ENCODE results near the gene CSF3. TPM values are rescaled to one million over a fixed set of nuclear protein-coding genes. Genes with fewer than 3 reads are reported as not detected.
A peak's percentile ranks its signal among the peaks of the same experiment; 100 is the strongest.

The CSF3 gene
- total RNA-seq, 4 donors from 2014 or later = 2.6 to 38.9 TPM; not detected in 2

DNA sequence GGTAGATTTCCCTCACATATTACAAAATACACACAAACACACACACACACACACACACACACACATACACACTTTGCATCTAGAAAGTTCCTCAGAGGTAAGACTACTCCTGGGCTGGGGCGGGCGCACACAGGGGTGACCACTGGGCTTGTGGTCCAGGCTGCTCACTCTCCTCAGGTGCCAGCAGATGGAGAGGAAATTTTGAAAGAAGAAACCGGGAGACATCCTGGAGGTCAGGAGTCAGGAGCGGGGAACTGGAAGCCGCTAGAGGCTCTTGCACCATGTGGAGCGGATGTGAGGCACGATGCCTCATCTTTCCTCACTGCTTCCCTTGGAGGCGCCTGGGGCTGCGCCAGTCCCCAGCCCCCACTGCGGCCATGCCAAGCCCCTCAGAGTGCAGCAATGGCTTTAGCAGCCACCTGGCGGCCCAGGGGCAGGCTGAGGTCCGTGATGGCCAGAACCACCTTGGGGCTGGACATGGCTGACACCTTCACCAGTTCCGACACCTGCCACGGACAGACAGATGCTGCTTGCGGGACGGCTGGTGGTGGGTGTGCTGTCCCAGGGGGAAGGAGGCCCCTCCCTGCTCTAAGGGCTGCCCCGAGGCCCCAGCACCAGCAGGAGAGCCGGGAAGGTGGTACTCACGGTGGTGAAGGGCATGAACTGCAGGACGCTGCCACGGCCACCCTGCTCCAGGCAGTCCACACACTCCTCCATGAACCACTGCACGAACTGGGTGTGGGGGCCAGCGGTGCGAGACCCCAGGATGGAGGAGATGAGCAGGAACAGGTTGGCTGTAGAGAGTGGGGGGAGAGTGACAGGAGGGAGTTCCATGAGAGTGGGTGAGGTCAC lies 4.1 kb downstream of the CSF3 start:
- H3K36me3 ChIP-seq = peaks cover 0 to 13% (median 4%) of the 10 kb centered on the region in 4 donors
- peak overlapping the region in 3 of 4 donors; percentile 51 to 74 (median 59) for H3K27ac ChIP-seq
- TF ChIP-seq POLR2A (IDR thresholded peaks at IDR 0.05) (no peak), EP300 (IDR thresholded peaks at IDR 0.05; ENCODE audit: low read depth) (no peak), POLR2AphosphoS5 (IDR thresholded peaks at IDR 0.05) (no peak)
- TF ChIP-seq, protein P1, sequence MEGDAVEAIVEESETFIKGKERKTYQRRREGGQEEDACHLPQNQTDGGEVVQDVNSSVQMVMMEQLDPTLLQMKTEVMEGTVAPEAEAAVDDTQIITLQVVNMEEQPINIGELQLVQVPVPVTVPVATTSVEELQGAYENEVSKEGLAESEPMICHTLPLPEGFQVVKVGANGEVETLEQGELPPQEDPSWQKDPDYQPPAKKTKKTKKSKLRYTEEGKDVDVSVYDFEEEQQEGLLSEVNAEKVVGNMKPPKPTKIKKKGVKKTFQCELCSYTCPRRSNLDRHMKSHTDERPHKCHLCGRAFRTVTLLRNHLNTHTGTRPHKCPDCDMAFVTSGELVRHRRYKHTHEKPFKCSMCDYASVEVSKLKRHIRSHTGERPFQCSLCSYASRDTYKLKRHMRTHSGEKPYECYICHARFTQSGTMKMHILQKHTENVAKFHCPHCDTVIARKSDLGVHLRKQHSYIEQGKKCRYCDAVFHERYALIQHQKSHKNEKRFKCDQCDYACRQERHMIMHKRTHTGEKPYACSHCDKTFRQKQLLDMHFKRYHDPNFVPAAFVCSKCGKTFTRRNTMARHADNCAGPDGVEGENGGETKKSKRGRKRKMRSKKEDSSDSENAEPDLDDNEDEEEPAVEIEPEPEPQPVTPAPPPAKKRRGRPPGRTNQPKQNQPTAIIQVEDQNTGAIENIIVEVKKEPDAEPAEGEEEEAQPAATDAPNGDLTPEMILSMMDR (IDR thresholded peaks at IDR 0.05) = no peak
- in situ Hi-C loops (cut with MboI; ENCODE audit: low pct_ligation_motif_present in 1 of 4, low pct_unique_long_range_greater_than_20kb in 1 of 4, low sequenced_read_pairs in 3 of 4) (loop anchor here in 1 of 4 donors (25.0 kb wide), 1 partner anchor 268 kb away; the partner anchor contains the start of gene CDC6), intact Hi-C loops (cut with DNase I; ENCODE audit: low total_unique reads) (loop anchor here (10.0 kb wide), 2 partner anchors 105 to 175 kb away; partner anchors contain the start of gene MSL1)
- H3K27me3 ChIP-seq = no peaks in the 10 kb centered on the region
- no peak for DNase-seq
- peaks cover 19 to 62% (median 50%) of the 10 kb centered on the region in 4 donors for H3K4me1 ChIP-seq
- no peaks in the 10 kb centered on the region for H3K9me3 ChIP-seq
- no peak overlapping the region for H3K4me3 ChIP-seq
- 80 to 84% methylated on average over 6 to 20 of the region's 24 CpGs for WGBS, 2 donors (ENCODE audit: low coverage in 1 of 2)

DNA sequence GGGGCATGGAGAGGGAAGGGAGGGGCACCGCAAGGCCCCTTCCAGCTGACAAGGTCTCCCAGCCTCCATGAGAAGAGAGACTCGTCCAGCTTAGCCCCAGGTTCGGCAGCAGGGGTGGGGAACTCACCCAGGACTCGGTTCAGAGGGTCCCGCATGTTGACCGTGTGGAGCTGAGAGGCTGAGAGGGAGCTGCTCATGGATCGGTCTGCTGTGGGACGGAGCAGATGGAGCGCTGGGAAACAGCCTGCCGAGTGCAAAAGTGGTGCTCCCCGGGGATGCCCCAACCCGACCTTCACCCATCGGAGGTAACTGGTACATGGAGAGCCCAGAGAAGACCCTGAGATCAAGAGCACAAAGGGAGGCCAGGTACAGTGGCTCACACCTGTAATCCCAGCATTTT lies 4.9 kb downstream of the CSF3 start:
- peaks cover 15 to 61% (median 49%) of the 10 kb centered on the region in 4 donors for H3K4me1 ChIP-seq
- no peaks in the 10 kb centered on the region for H3K27me3 ChIP-seq
- no peak for DNase-seq
- TF ChIP-seq, protein P1 (IDR thresholded peaks at IDR 0.05) = no peak
- TF ChIP-seq POLR2A (IDR thresholded peaks at IDR 0.05) = no peak
- TF ChIP-seq EP300 (IDR thresholded peaks at IDR 0.05; ENCODE audit: low read depth) = no peak
- no peak for TF ChIP-seq POLR2AphosphoS5 (IDR thresholded peaks at IDR 0.05)
- intact Hi-C loops (cut with DNase I; ENCODE audit: low total_unique reads) = no loop called here
- H3K27ac ChIP-seq = no peak overlapping the region
- no peak overlapping the region for H3K4me3 ChIP-seq
- 87 to 91% methylated on average over 6 to 13 of the region's 13 CpGs for WGBS, 2 donors (ENCODE audit: low coverage in 1 of 2)
- H3K36me3 ChIP-seq = peaks cover 0 to 13% (median 4%) of the 10 kb centered on the region in 4 donors
- in situ Hi-C loops (cut with MboI; ENCODE audit: low pct_ligation_motif_present in 1 of 4, low pct_unique_long_range_greater_than_20kb in 1 of 4, low sequenced_read_pairs in 3 of 4) = loop anchor here in 1 of 4 donors (25.0 kb wide), 1 partner anchor 267 kb away; the partner anchor contains the start of gene CDC6
- no peaks in the 10 kb centered on the region for H3K9me3 ChIP-seq

DNA sequence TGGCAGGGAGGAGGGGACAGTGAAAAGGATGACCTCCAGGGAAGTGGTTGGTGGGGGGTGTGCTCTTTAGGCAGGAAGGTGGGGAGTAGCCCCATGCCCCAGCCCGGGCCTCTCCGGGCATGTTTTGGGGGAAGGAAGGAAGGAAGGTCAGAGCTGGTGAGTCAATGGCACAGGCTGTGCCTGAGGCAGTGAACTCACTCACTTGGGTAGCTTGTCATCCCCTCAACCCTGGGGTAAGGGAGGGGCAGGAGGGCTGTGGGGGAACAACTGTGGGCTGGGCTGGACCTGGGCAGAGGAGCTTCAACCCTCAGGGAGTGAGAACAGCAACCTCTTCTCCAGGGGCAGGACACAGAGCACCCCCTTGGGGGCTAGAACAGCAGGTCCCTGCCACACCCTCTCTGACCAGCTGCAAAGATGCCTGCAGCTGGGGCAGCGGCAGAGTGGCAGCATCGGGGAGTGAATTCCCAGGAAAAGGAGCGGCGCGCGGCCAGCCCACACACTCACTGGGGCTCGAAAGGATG lies 6.3 kb downstream of the CSF3 start:
- peaks cover 0 to 13% (median 4%) of the 10 kb centered on the region in 4 donors for H3K36me3 ChIP-seq
- no peak for DNase-seq
- 64 to 87% methylated on average over 2 to 9 of the region's 9 CpGs for WGBS, 2 donors (ENCODE audit: low coverage in 1 of 2)
- H3K9me3 ChIP-seq = no peaks in the 10 kb centered on the region
- H3K4me1 ChIP-seq = peaks cover 12 to 61% (median 52%) of the 10 kb centered on the region in 4 donors
- TF ChIP-seq EP300 (IDR thresholded peaks at IDR 0.05; ENCODE audit: low read depth) = no peak
- no peak for TF ChIP-seq POLR2A (IDR thresholded peaks at IDR 0.05)
- no peak for TF ChIP-seq POLR2AphosphoS5 (IDR thresholded peaks at IDR 0.05)
- TF ChIP-seq, protein P1 (IDR thresholded peaks at IDR 0.05) = no peak
- intact Hi-C loops (cut with DNase I; ENCODE audit: low total_unique reads) (no loop called here), in situ Hi-C loops (cut with MboI; ENCODE audit: low pct_ligation_motif_present in 1 of 4, low pct_unique_long_range_greater_than_20kb in 1 of 4, low sequenced_read_pairs in 3 of 4) (loop anchor here in 1 of 4 donors (25.0 kb wide), 1 partner anchor 266 kb away; the partner anchor contains the start of gene CDC6)
- peak overlapping the region in 3 of 4 donors; percentile 38 to 80 (median 67) for H3K27ac ChIP-seq
- H3K27me3 ChIP-seq = no peaks in the 10 kb centered on the region
- no peak overlapping the region for H3K4me3 ChIP-seq

DNA sequence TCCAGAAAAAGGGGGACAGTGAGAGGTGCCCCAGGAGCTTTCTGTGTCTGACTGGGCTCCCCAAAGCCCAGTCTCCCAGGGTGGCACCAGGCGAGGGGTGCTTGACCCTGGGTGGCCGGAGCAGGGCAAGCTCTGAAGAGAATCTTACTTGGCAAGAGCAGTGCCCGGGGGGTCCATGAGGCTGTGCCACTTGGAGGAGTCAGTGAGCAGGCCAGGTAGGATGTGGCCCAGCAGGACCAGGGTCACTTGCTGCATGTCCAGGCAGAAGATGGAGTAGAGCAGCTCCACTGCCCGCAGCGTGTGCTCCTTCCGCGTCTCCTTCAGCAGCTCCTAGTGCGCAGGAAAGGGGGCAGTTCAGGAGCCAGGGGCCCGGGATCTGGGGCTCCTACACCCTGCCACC lies 7.3 kb downstream of the CSF3 start:
- Histone ChIP-seq H3K4me1 (peaks cover 17 to 66% (median 60%) of the 10 kb centered on the region in 4 donors), H3K9me3 (no peaks in the 10 kb centered on the region), H3K27ac (peak overlapping the region; percentile 48 to 80 (median 59)), H3K27me3 (no peaks in the 10 kb centered on the region), H3K4me3 (no peak overlapping the region), H3K36me3 (peaks cover 0 to 13% (median 4%) of the 10 kb centered on the region in 4 donors)
- TF ChIP-seq POLR2AphosphoS5 (IDR thresholded peaks at IDR 0.05) (no peak), POLR2A (IDR thresholded peaks at IDR 0.05) (no peak), EP300 (IDR thresholded peaks at IDR 0.05; ENCODE audit: low read depth) (no peak)
- TF ChIP-seq, protein P1 (IDR thresholded peaks at IDR 0.05) = no peak
- WGBS, 2 donors (ENCODE audit: low coverage in 1 of 2) = 94% methylated on average over 9 of the region's 9 CpGs; no CpG with 5 or more reads in 1 of the 2 donors
- intact Hi-C loops (cut with DNase I; ENCODE audit: low total_unique reads) (no loop called here), in situ Hi-C loops (cut with MboI; ENCODE audit: low pct_ligation_motif_present in 1 of 4, low pct_unique_long_range_greater_than_20kb in 1 of 4, low sequenced_read_pairs in 3 of 4) (loop anchor here in 1 of 4 donors (25.0 kb wide), 1 partner anchor 265 kb away; the partner anchor contains the start of gene CDC6)
- DNase-seq = no peak

Data from transverse colon (tissue), 4 donors.